CD4-positive, alpha-beta memory T cell (primary cell): Measurements from ENCODE around the gene DACT3. TPM values are rescaled to one million over a fixed set of nuclear protein-coding genes. Genes with fewer than 3 reads are reported as not detected.

ENCODE experiments used
- CTCF ChIA-PET: fragments of 350-600 bp; sonication (Branson Sonifier 250); formaldehyde crosslinking; loops from one replicate; lab custom pipeline; 2021; ENCODE audit warnings: inconsistent platforms; ENCODE audit not compliant: partially characterized antibody; lab: Charles Lee
- POLR2A ChIA-PET: fragments of 350-600 bp; sonication (Branson Sonifier 250); formaldehyde crosslinking; loops from one replicate; lab custom pipeline; 2021; ENCODE audit not compliant: partially characterized antibody; lab: Charles Lee
- DNase-seq, 5 donors: peaks; one replicate each; pipeline versions ENCODE4 v3.0.0 to v3.0.0-alpha.2; 2020 to 2022; ENCODE audit warnings: mixed read lengths in 1 of 5
- H3K27ac ChIP-seq: one replicate; pipeline ENCODE4 v1.7.0; 2013; ENCODE audit warnings: low read depth, low read length
- H3K27me3 ChIP-seq: 2 replicates; pipeline ENCODE4 v1.7.0; 2013; ENCODE audit warnings: mild to moderate bottlenecking, low read length, moderate library complexity; ENCODE audit not compliant: insufficient read depth
- H3K36me3 ChIP-seq: 2 replicates; pipeline ENCODE4 v1.7.0; 2013; ENCODE audit warnings: mild to moderate bottlenecking, low read length, moderate library complexity; ENCODE audit not compliant: insufficient read depth
- H3K4me1 ChIP-seq: 2 replicates; pipeline ENCODE4 v1.7.0; 2013; ENCODE audit warnings: mild to moderate bottlenecking, low read length, moderate library complexity; ENCODE audit not compliant: insufficient read depth
- H3K4me3 ChIP-seq, 2 donors: one replicate each; pipeline ENCODE4 v1.7.0; 2013; ENCODE audit warnings: low read length in 2 of 2, mild to moderate bottlenecking in 1 of 2
- H3K9me3 ChIP-seq, 2 donors: one replicate each; pipeline ENCODE4 v1.7.0; 2013; ENCODE audit warnings: low read length in 2 of 2, control low read depth in 1 of 2; ENCODE audit not compliant: control insufficient read depth in 1 of 2
- H3K27ac Mint-ChIP-seq, 7 donors: one replicate each; pipeline ENCODE4 v1.8.0; 2020 to 2021; ENCODE audit warnings: mixed read lengths in 7 of 7, mild to moderate bottlenecking in 6 of 7, inconsistent platforms in 3 of 7, moderate library complexity in 3 of 7
- H3K27me3 Mint-ChIP-seq, 2 donors: one replicate each; pipeline ENCODE4 v1.8.0; 2020 to 2021; ENCODE audit warnings: mixed read lengths in 2 of 2
- H3K36me3 Mint-ChIP-seq, 2 donors: one replicate each; pipeline ENCODE4 v1.8.0; 2020 to 2021; ENCODE audit warnings: mixed read lengths in 2 of 2, inconsistent platforms in 1 of 2, mild to moderate bottlenecking in 1 of 2
- H3K4me1 Mint-ChIP-seq, 4 donors: one replicate each; pipeline ENCODE4 v1.8.0; 2020 to 2021; ENCODE audit warnings: mixed read lengths in 4 of 4, mild to moderate bottlenecking in 1 of 4
- H3K4me3 Mint-ChIP-seq, 8 donors: one replicate each; pipeline ENCODE4 v1.8.0; 2020 to 2021; ENCODE audit warnings: mixed read lengths in 8 of 8, mild to moderate bottlenecking in 7 of 8, moderate library complexity in 6 of 8, inconsistent platforms in 3 of 8
- H3K9me3 Mint-ChIP-seq, 8 donors: one replicate each; pipeline ENCODE4 v1.8.0; 2020 to 2021; ENCODE audit warnings: mixed read lengths in 8 of 8, mild to moderate bottlenecking in 5 of 8, inconsistent platforms in 3 of 8, moderate library complexity in 1 of 8
- intact Hi-C: fragments of 100-400 bp; cut with micrococcal nuclease; formaldehyde crosslinking; loops from one replicate; pipeline ENCODE4 v1.15.1; 2023
- polyA plus RNA-seq, 2 donors: library from polyadenylated mRNA; unstranded; fragments of 300-500 nt; fragmentation: Illumina TruSeq; gene quantifications; one replicate each; pipeline ENCODE4 v1.2.3, GENCODE V29; 2021
- total RNA-seq, 2 experiments: library from RNA; stranded (reverse); gene quantifications; one replicate each; pipeline ENCODE4 v1.2.3, GENCODE V29; 2021

DACT3 gene
- total and polyA plus RNA-seq, 4 experiments from 2014 or later = not detected

- Mint-ChIP-seq H3K27ac (peak overlapping the region in 3 of 7 donors; percentile 27 to 63 (median 44)), H3K27me3 (peaks cover 0 to 2% of the 10 kb centered on the region in 2 donors), H3K4me3 (peak overlapping the region in 2 of 8 donors; percentile 12 to 59), H3K36me3 (no peaks in the 10 kb centered on the region), H3K9me3 (no peaks in the 10 kb centered on the region), H3K4me1 (peaks cover 24 to 57% (median 33%) of the 10 kb centered on the region in 4 donors)
- H3K4me1 ChIP-seq = peaks cover 61% of the 10 kb centered on the region
- H3K9me3 ChIP-seq = no peaks in the 10 kb centered on the region
- intact Hi-C loops = no loop called here
- DNase-seq = no peak
- H3K36me3 ChIP-seq = no peaks in the 10 kb centered on the region
- no peaks in the 10 kb centered on the region for H3K27me3 ChIP-seq
- ChIA-PET CTCF (interaction anchor here (1.2 to 11.6 kb wide), 3 partner anchors 9 to 132 kb away, joined by 3 to 188 read pairs (median 8); partner anchors contain the start of gene DACT3), POLR2A (interaction anchor here (1.2 kb wide), 1 partner anchor 12 kb away, joined by 3 read pairs; no protein-coding TSS in a partner anchor)
- H3K4me3 ChIP-seq = no peak overlapping the region
- H3K27ac ChIP-seq = no peak overlapping the region
Measured at GRCh38 chr19:46621191-46622117, 39.5 kb downstream of the DACT3 start.

- Histone ChIP-seq H3K4me3 (no peak overlapping the region), H3K9me3 (no peaks in the 10 kb centered on the region), H3K4me1 (peaks cover 67% of the 10 kb centered on the region), H3K27me3 (no peaks in the 10 kb centered on the region), H3K27ac (no peak overlapping the region), H3K36me3 (no peaks in the 10 kb centered on the region)
- Mint-ChIP-seq H3K4me1 (peaks cover 25 to 64% (median 36%) of the 10 kb centered on the region in 4 donors), H3K27ac (peak overlapping the region in 2 of 7 donors; percentile 36 to 84), H3K36me3 (no peaks in the 10 kb centered on the region), H3K9me3 (no peaks in the 10 kb centered on the region), H3K27me3 (peaks cover 0 to 2% of the 10 kb centered on the region in 2 donors), H3K4me3 (no peak overlapping the region)
- ChIA-PET CTCF (interaction anchor here (0.5 to 11.6 kb wide), 5 partner anchors 8 to 1211 kb away, joined by 3 to 188 read pairs (median 8); partner anchors contain the start of gene DACT3), POLR2A (interaction anchor here (0.9 to 12.4 kb wide), 3 partner anchors 13 to 20 kb away, joined by 3 to 301 read pairs (median 4); partner anchors contain the start of gene CALM3)
- no peak for DNase-seq
- intact Hi-C loops = no loop called here
Measured at GRCh38 chr19:46620716-46621115, 40.3 kb downstream of the DACT3 start.

- Histone ChIP-seq H3K4me3 (no peak overlapping the region), H3K9me3 (no peaks in the 10 kb centered on the region), H3K27me3 (no peaks in the 10 kb centered on the region), H3K27ac (no peak overlapping the region), H3K4me1 (peaks cover 67% of the 10 kb centered on the region), H3K36me3 (no peaks in the 10 kb centered on the region)
- peak overlapping the region in 6 of 7 donors; percentile 35 to 85 (median 78) for H3K27ac Mint-ChIP-seq
- H3K4me3 Mint-ChIP-seq = peak overlapping the region in 4 of 8 donors; percentile 39 to 58 (median 57)
- no peak for DNase-seq
- no peaks in the 10 kb centered on the region for H3K36me3 Mint-ChIP-seq
- H3K4me1 Mint-ChIP-seq = peaks cover 25 to 63% (median 36%) of the 10 kb centered on the region in 4 donors
- H3K27me3 Mint-ChIP-seq = peaks cover 0 to 2% of the 10 kb centered on the region in 2 donors
- intact Hi-C loops = no loop called here
- ChIA-PET CTCF (interaction anchor here (0.5 to 11.6 kb wide), 4 partner anchors 12 to 1212 kb away, joined by 3 to 188 read pairs (median 32); partner anchors contain the start of gene DACT3), POLR2A (interaction anchor here (0.9 to 12.4 kb wide), 4 partner anchors 12 to 42 kb away, joined by 3 to 301 read pairs (median 6); partner anchors contain the start of gene CALM3)
- no peaks in the 10 kb centered on the region for H3K9me3 Mint-ChIP-seq
Measured at GRCh38 chr19:46620267-46620666, 40.7 kb downstream of the DACT3 start.

GRCh38 chr19:46618670-46619231, 42.2 kb downstream of the DACT3 start:
- Histone ChIP-seq H3K36me3 (no peaks in the 10 kb centered on the region), H3K4me3 (no peak overlapping the region), H3K27ac (peak overlapping the region; percentile 14), H3K9me3 (no peaks in the 10 kb centered on the region), H3K4me1 (peaks cover 67% of the 10 kb centered on the region), H3K27me3 (no peaks in the 10 kb centered on the region)
- H3K36me3 Mint-ChIP-seq = no peaks in the 10 kb centered on the region
- H3K4me1 Mint-ChIP-seq = peaks cover 23 to 61% (median 35%) of the 10 kb centered on the region in 4 donors
- DNase-seq = peak in 3 of 5 donors; percentile 24 to 70 (median 53)
- CTCF ChIA-PET = interaction anchor here (0.7 to 11.6 kb wide), 4 partner anchors 11 to 46 kb away, joined by 3 to 188 read pairs (median 32); partner anchors contain the start of gene DACT3
- POLR2A ChIA-PET = interaction anchor here (1.3 to 12.4 kb wide), 4 partner anchors 13 to 43 kb away, joined by 3 to 301 read pairs (median 6); partner anchors contain the start of gene CALM3
- H3K4me3 Mint-ChIP-seq = peak overlapping the region in 4 of 8 donors; percentile 12 to 69 (median 28)
- H3K27me3 Mint-ChIP-seq = no peaks in the 10 kb centered on the region
- H3K27ac Mint-ChIP-seq = peak overlapping the region; percentile 31 to 88 (median 70)
- H3K9me3 Mint-ChIP-seq = no peaks in the 10 kb centered on the region
- intact Hi-C loops = no loop called here

GRCh38 chr19:46617601-46618000, 43.4 kb downstream of the DACT3 start:
- Mint-ChIP-seq H3K27me3 (no peaks in the 10 kb centered on the region), H3K36me3 (no peaks in the 10 kb centered on the region), H3K4me1 (peaks cover 25 to 68% (median 39%) of the 10 kb centered on the region in 4 donors), H3K9me3 (peaks cover 0 to 2% (median 0%) of the 10 kb centered on the region in 8 donors), H3K27ac (peak overlapping the region in 4 of 7 donors; percentile 15 to 78 (median 47)), H3K4me3 (peak overlapping the region in 1 of 8 donors; percentile 46)
- ChIA-PET POLR2A (interaction anchor here (1.1 to 12.4 kb wide), 6 partner anchors 9 to 84 kb away, joined by 3 to 301 read pairs (median 6); partner anchors contain the start of genes CALM3 and DACT3), CTCF (interaction anchor here (0.9 to 11.6 kb wide), 10 partner anchors 8 to 131 kb away, joined by 3 to 188 read pairs (median 5); partner anchors contain the start of genes CALM3, DACT3 and PTGIR)
- Histone ChIP-seq H3K27ac (no peak overlapping the region), H3K9me3 (no peaks in the 10 kb centered on the region), H3K4me3 (no peak overlapping the region), H3K4me1 (peaks cover 71% of the 10 kb centered on the region), H3K27me3 (no peaks in the 10 kb centered on the region), H3K36me3 (no peaks in the 10 kb centered on the region)
- intact Hi-C loops = no loop called here
- DNase-seq = peak in 1 of 5 donors; percentile 14

- Histone ChIP-seq H3K27me3 (no peaks in the 10 kb centered on the region), H3K27ac (no peak overlapping the region), H3K9me3 (no peaks in the 10 kb centered on the region), H3K4me3 (no peak overlapping the region), H3K4me1 (peaks cover 71% of the 10 kb centered on the region), H3K36me3 (no peaks in the 10 kb centered on the region)
- peaks cover 29 to 68% (median 48%) of the 10 kb centered on the region in 4 donors for H3K4me1 Mint-ChIP-seq
- H3K4me3 Mint-ChIP-seq = peak overlapping the region; percentile 4 to 85 (median 72)
- H3K36me3 Mint-ChIP-seq = no peaks in the 10 kb centered on the region
- no peaks in the 10 kb centered on the region for H3K27me3 Mint-ChIP-seq
- intact Hi-C loops = no loop called here
- peaks cover 0 to 2% (median 0%) of the 10 kb centered on the region in 8 donors for H3K9me3 Mint-ChIP-seq
- CTCF ChIA-PET = interaction anchor here (0.8 to 11.6 kb wide), 13 partner anchors 8 to 224 kb away, joined by 3 to 188 read pairs (median 4); partner anchors contain the start of genes CALM3, DACT3 and PTGIR
- peak in 1 of 5 donors; percentile 34 for DNase-seq
- peak overlapping the region; percentile 69 to 92 (median 78) for H3K27ac Mint-ChIP-seq
- POLR2A ChIA-PET = interaction anchor here (1.1 to 12.4 kb wide), 3 partner anchors 16 to 85 kb away, joined by 3 to 301 read pairs (median 10); partner anchors contain the start of genes CALM3 and DACT3
Measured at GRCh38 chr19:46616631-46617322, 44.2 kb downstream of the DACT3 start.
